IMR-90 (cell line): ENCODE measurements around the gene OGDHL. TPM values are rescaled to one million over a fixed set of nuclear protein-coding genes. Genes with fewer than 3 reads are reported as not detected.

Source experiments
- ATAC-seq: fragments of 200-7000 bp; cut with Tn5 transposase; 2 replicates; pipeline ENCODE4 v1.9.1; 2020; ENCODE audit warnings: low read depth, mild to moderate bottlenecking, moderate library complexity
- BruUV-seq: library from RNA; stranded (reverse); fragments of 400-500 nt; replicated peaks from 2 replicates; lab custom pipeline; 2021; lab: Mats Ljungman, UMichigan
- CTCF ChIA-PET: fragments of 300-600 bp; formaldehyde crosslinking; extraction: SDS; loops from one replicate; lab custom pipeline; 2021; ENCODE audit warnings: antibody characterized with exemption; lab: Yijun Ruan, JAX
- POLR2A ChIA-PET: fragments of 300-600 bp; sonication (Branson Sonifier 250); formaldehyde crosslinking; loops from one replicate; lab custom pipeline; 2022; ENCODE audit warnings: antibody characterized with exemption; ENCODE audit not compliant: unreplicated experiment; lab: Charles Lee
- DNase-seq: peaks from one replicate; pipeline ENCODE4 v3.0.0; 2013
- H2AFZ ChIP-seq: replicated peaks from 2 replicates; pipeline ENCODE3; 2013; ENCODE audit warnings: low read length, mild to moderate bottlenecking; ENCODE audit not compliant: poor library complexity
- H2AK5ac ChIP-seq: 2 replicates; pipeline ENCODE4 v1.6.1; 2013; ENCODE audit warnings: low read depth, low read length, inconsistent platforms
- H2AK9ac ChIP-seq: replicated peaks from 2 replicates; pipeline ENCODE3; 2013; ENCODE audit warnings: mild to moderate bottlenecking, low read depth, low read length, moderate library complexity; ENCODE audit not compliant: poor library complexity
- H2BK120ac ChIP-seq: 2 replicates; pipeline ENCODE4 v1.6.1; 2013; ENCODE audit warnings: low read depth, low read length, inconsistent platforms
- H2BK15ac ChIP-seq: 3 replicates; pipeline ENCODE4 v1.6.1; 2013; ENCODE audit warnings: low read depth, low read length, inconsistent platforms
- H2BK20ac ChIP-seq: 2 replicates; pipeline ENCODE4 v1.6.1; 2013; ENCODE audit warnings: low read depth, mild to moderate bottlenecking, inconsistent platforms, low read length, moderate library complexity
- H2BK5ac ChIP-seq: 2 replicates; pipeline ENCODE4 v1.6.1; 2013; ENCODE audit warnings: mild to moderate bottlenecking, low read depth, low read length, inconsistent platforms; ENCODE audit not compliant: poor library complexity, severe bottlenecking
- H3K14ac ChIP-seq: replicated peaks from 2 replicates; pipeline ENCODE4 v1.6.1; 2013; ENCODE audit warnings: low read depth, low read length, inconsistent platforms
- H3K18ac ChIP-seq: 2 replicates; pipeline ENCODE4 v1.6.1; 2013; ENCODE audit warnings: low read depth, low read length, control low read depth
- H3K23ac ChIP-seq: 2 replicates; pipeline ENCODE4 v1.6.1; 2013; ENCODE audit warnings: low read depth, low read length, inconsistent platforms
- H3K27ac ChIP-seq: 2 replicates; pipeline ENCODE4 v1.5.1; 2013; ENCODE audit warnings: mild to moderate bottlenecking, control low read depth, low read length; ENCODE audit not compliant: insufficient read depth
- H3K27me3 ChIP-seq: 2 replicates; pipeline ENCODE4 v1.6.1; 2013; ENCODE audit warnings: low read length; ENCODE audit not compliant: control insufficient read depth, insufficient read depth
- H3K36me3 ChIP-seq: 2 replicates; pipeline ENCODE4 v1.6.1; 2013; ENCODE audit warnings: low read length, mixed read lengths; ENCODE audit not compliant: control insufficient read depth, insufficient read depth
- H3K4ac ChIP-seq: 2 replicates; pipeline ENCODE4 v1.6.1; 2013; ENCODE audit warnings: low read depth, low read length, inconsistent platforms
- H3K4me1 ChIP-seq: 2 replicates; pipeline ENCODE4 v1.6.1; 2013; ENCODE audit warnings: low read length, mixed read lengths; ENCODE audit not compliant: control insufficient read depth, insufficient read depth
- H3K4me2 ChIP-seq: 2 replicates; pipeline ENCODE4 v1.6.1; 2013; ENCODE audit warnings: low read depth, mild to moderate bottlenecking, control low read depth, low read length, moderate library complexity
- H3K4me3 ChIP-seq: 2 replicates; pipeline ENCODE4 v1.5.1; 2013; ENCODE audit warnings: low read depth, mild to moderate bottlenecking, control low read depth, low read length, moderate library complexity; ENCODE audit not compliant: insufficient read depth
- H3K56ac ChIP-seq: 2 replicates; pipeline ENCODE4 v1.6.1; 2013; ENCODE audit warnings: low read length, inconsistent platforms; ENCODE audit not compliant: insufficient read depth; ENCODE audit errors: extremely low read depth
- H3K79me1 ChIP-seq, 2 experiments: 2 replicates each; pipeline ENCODE4 v1.6.1; 2013; ENCODE audit warnings: low read length in 2 of 2, inconsistent platforms in 1 of 2, low read depth in 1 of 2
- H3K9ac ChIP-seq: 2 replicates; pipeline ENCODE4 v1.6.1; 2013; ENCODE audit warnings: low read depth, low read length, control low read depth
- H3K9me1 ChIP-seq: 2 replicates; pipeline ENCODE4 v1.6.1; 2013; ENCODE audit warnings: low read length, inconsistent platforms; ENCODE audit not compliant: insufficient read depth
- H3K9me3 ChIP-seq: 2 replicates; pipeline ENCODE4 v1.6.1; 2013; ENCODE audit warnings: low read length; ENCODE audit not compliant: control insufficient read depth, insufficient read depth
- H4K20me1 ChIP-seq: 2 replicates; pipeline ENCODE4 v1.6.1; 2013; ENCODE audit warnings: low read length, inconsistent platforms; ENCODE audit not compliant: insufficient read depth
- H4K5ac ChIP-seq: 2 replicates; pipeline ENCODE4 v1.6.1; 2013; ENCODE audit warnings: mild to moderate bottlenecking, low read depth, low read length, control low read depth
- H4K8ac ChIP-seq, 2 experiments: 2 replicates each; pipeline ENCODE4 v1.6.1; 2013; ENCODE audit warnings: low read depth in 2 of 2, low read length in 2 of 2, control low read depth in 1 of 2, inconsistent platforms in 1 of 2
- H4K91ac ChIP-seq: 2 replicates; pipeline ENCODE4 v1.6.1; 2013; ENCODE audit warnings: low read depth, low read length, inconsistent platforms; ENCODE audit not compliant: insufficient read depth
- BHLHE40 ChIP-seq: fragments of 150-350 bp; IDR thresholded peaks from 2 replicates; pipeline ENCODE4 v1.6.1; 2016; ENCODE audit warnings: mild to moderate bottlenecking, low read depth, low read length
- CEBPB ChIP-seq: IDR thresholded peaks from 2 replicates; pipeline ENCODE4 v1.6.1; 2012; ENCODE audit warnings: low read depth, low read length, improper control_type of control experiment
- CHD1 ChIP-seq: IDR thresholded peaks from 2 replicates; pipeline ENCODE4 v1.6.1; 2012; ENCODE audit warnings: low read depth, low read length, improper control_type of control experiment
- FOS ChIP-seq: fragments of 150-350 bp; IDR thresholded peaks from 2 replicates; pipeline ENCODE4 v1.6.1; 2016; ENCODE audit warnings: low read depth, low read length
- MAFK ChIP-seq: IDR thresholded peaks from 2 replicates; pipeline ENCODE4 v1.6.1; 2012; ENCODE audit warnings: low read depth, low read length, improper control_type of control experiment
- MAZ ChIP-seq: IDR thresholded peaks from 2 replicates; pipeline ENCODE4 v1.6.1; 2012; ENCODE audit warnings: low read depth, mild to moderate bottlenecking, low read length, improper control_type of control experiment, moderate library complexity, borderline replicate concordance
- MXI1 ChIP-seq: IDR thresholded peaks from 2 replicates; pipeline ENCODE4 v1.6.1; 2012; ENCODE audit warnings: low read depth, mild to moderate bottlenecking, low read length, moderate library complexity, borderline replicate concordance
- NFE2L2 ChIP-seq: fragments of 150-350 bp; IDR thresholded peaks from 2 replicates; pipeline ENCODE4 v1.6.1; 2016; ENCODE audit warnings: low read depth, mild to moderate bottlenecking, low read length
- POLR2A ChIP-seq: IDR thresholded peaks from 2 replicates; pipeline ENCODE4 v1.6.1; 2012; ENCODE audit warnings: mild to moderate bottlenecking, low read depth, low read length
- RAD21 ChIP-seq: IDR thresholded peaks from 2 replicates; pipeline ENCODE4 v1.6.1; 2012; ENCODE audit warnings: low read length, improper control_type of control experiment
- RCOR1 ChIP-seq: IDR thresholded peaks from 2 replicates; pipeline ENCODE4 v1.6.1; 2012; ENCODE audit warnings: mild to moderate bottlenecking, low read length, improper control_type of control experiment; ENCODE audit not compliant: insufficient replicate concordance
- SMC3 ChIP-seq: fragments of 150-350 bp; IDR thresholded peaks from 2 replicates; pipeline ENCODE4 v1.6.1; 2016; ENCODE audit warnings: low read depth, mild to moderate bottlenecking, antibody characterized with exemption, low read length, moderate library complexity
- whole genome bisulfite sequencing, 2 experiments: methylation state at CpG; one replicate each; pipeline versions ENCODE4 v1.1.5 to v1.1.7; 2013; ENCODE audit warnings: missing lambda C conversion rate in 2 of 2; ENCODE audit not compliant: insufficient read length in 1 of 2; ENCODE audit errors: extremely low coverage in 2 of 2; 5-methylcytosine and 5-hydroxymethylcytosine counted together
- dilution Hi-C: fragments of 300-500 bp; cut with HindIII; formaldehyde crosslinking; loops from one replicate; pipeline ENCODE4 v1.14.3; 2018; ENCODE audit warnings: low sequenced_read_pairs; ENCODE audit not compliant: unreplicated experiment
- in situ Hi-C: fragments of 300-500 bp; cut with MboI; formaldehyde crosslinking; loops from 3 replicates; pipeline ENCODE4 v1.14.3; 2019; ENCODE audit warnings: low sequenced_read_pairs, inconsistent platforms, mixed read lengths
- intact Hi-C: fragments of 100-400 bp; cut with micrococcal nuclease; formaldehyde crosslinking; loops from 2 replicates; pipeline ENCODE4 v1.10.0; 2022
- polyA plus RNA-seq, 3 experiments: library from polyadenylated mRNA; depleted of rRNA; stranded (reverse); fragments of >200 nt; gene quantifications; 2 replicates each; pipeline ENCODE4 v1.2.3, GENCODE V29; 2012; ENCODE audit warnings: low replicate concordance in 1 of 3
- total RNA-seq: library from RNA; depleted of rRNA; stranded (reverse); fragments of >200 nt; gene quantifications from 2 replicates; pipeline ENCODE4 v1.2.3, GENCODE V29; 2012
- TF ChIP-seq, protein P1 (sequence below): conservative IDR thresholded peaks from 2 replicates; pipeline ENCODE4 v1.5.1; 2012; ENCODE audit warnings: mild to moderate bottlenecking, low read depth, low read length, improper control_type of control experiment
- TF ChIP-seq, protein P2 (sequence below): fragments of 150-350 bp; IDR thresholded peaks from 2 replicates; pipeline ENCODE4 v1.6.1; 2016; ENCODE audit warnings: low read depth, mild to moderate bottlenecking, low read length, moderate library complexity, borderline replicate concordance
- TF ChIP-seq, protein P3 (sequence below): fragments of 150-350 bp; IDR thresholded peaks from 2 replicates; pipeline ENCODE4 v1.6.1; 2017; ENCODE audit warnings: mild to moderate bottlenecking, antibody characterized with exemption, low read length, low read depth

The OGDHL gene
- total and polyA plus RNA-seq, 2 of the 4 experiments (the other 2 are of a cell fraction) = 0.18 to 0.27 TPM

DNA sequence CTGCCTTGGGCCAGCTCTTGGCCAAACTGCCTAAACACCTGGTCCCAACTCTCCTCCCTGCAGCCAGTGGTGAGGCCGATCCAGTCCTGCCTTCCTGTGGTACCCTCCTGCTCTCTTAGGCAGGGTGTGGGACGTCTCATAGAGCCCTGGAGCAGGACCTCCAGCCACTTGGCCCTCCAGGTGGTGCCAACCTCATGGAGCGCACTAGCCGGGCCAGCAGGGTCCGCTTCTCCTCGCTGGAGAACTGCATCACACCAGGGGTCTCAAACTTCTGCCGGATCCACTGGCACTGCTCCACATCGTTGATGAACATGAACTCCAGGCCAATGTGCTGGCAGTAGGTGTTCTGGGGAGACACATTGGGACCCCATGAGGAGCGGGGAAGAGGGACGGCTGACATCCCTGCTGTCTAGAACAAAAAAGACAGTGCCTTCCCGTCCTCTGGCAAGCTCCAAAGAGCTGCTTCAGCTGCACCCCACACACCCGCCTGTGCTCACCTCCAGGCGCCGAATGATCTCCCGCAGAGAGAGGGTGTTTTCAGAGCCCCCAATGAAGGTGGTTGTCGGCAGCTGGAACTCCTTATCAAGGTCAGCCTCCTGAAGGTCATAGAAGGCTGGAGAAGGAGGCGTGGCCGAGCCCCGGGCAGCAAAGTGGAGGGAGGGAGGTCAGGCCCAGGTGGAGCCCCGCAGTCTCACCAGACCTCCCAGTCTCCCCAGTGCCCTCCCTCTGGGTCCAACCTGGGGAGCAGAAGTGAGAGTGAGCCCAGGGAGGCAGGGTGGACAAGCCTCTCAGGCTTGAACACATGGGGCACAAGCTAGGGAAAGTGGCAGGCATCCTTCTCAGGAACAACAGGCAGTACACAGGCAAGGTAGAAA lies 10.2 kb downstream of the OGDHL start:
- BruUV-seq = no TSS peak
- no peak overlapping the region for H2AK5ac ChIP-seq
- DNase-seq = no peak
- intact Hi-C loops = no loop called here
- H4K5ac ChIP-seq = no peak overlapping the region
- ChIA-PET CTCF (no interaction called here), POLR2A (no interaction called here)
- H2AK9ac ChIP-seq = no peak overlapping the region
- no peaks in the 10 kb centered on the region for H3K36me3 ChIP-seq
- H3K23ac ChIP-seq = no peak overlapping the region
- H3K56ac ChIP-seq = no peak overlapping the region
- no peaks in the 10 kb centered on the region for H3K79me1 ChIP-seq
- no peak overlapping the region for H2BK15ac ChIP-seq
- no peak overlapping the region for H3K4me2 ChIP-seq
- no peak overlapping the region for H2BK5ac ChIP-seq
- H3K9ac ChIP-seq = no peak overlapping the region
- H3K9me1 ChIP-seq = no peaks in the 10 kb centered on the region
- no peak overlapping the region for H2BK120ac ChIP-seq
- no peak for TF ChIP-seq FOS
- TF ChIP-seq RCOR1 = no peak
- TF ChIP-seq, protein P1, sequence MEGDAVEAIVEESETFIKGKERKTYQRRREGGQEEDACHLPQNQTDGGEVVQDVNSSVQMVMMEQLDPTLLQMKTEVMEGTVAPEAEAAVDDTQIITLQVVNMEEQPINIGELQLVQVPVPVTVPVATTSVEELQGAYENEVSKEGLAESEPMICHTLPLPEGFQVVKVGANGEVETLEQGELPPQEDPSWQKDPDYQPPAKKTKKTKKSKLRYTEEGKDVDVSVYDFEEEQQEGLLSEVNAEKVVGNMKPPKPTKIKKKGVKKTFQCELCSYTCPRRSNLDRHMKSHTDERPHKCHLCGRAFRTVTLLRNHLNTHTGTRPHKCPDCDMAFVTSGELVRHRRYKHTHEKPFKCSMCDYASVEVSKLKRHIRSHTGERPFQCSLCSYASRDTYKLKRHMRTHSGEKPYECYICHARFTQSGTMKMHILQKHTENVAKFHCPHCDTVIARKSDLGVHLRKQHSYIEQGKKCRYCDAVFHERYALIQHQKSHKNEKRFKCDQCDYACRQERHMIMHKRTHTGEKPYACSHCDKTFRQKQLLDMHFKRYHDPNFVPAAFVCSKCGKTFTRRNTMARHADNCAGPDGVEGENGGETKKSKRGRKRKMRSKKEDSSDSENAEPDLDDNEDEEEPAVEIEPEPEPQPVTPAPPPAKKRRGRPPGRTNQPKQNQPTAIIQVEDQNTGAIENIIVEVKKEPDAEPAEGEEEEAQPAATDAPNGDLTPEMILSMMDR = no peak
- TF ChIP-seq MXI1 = no peak
- no peak for TF ChIP-seq MAZ
- TF ChIP-seq SMC3 = no peak
- no peak for TF ChIP-seq RAD21
- TF ChIP-seq POLR2A = no peak
- no peak for TF ChIP-seq BHLHE40
- TF ChIP-seq, protein P2, sequence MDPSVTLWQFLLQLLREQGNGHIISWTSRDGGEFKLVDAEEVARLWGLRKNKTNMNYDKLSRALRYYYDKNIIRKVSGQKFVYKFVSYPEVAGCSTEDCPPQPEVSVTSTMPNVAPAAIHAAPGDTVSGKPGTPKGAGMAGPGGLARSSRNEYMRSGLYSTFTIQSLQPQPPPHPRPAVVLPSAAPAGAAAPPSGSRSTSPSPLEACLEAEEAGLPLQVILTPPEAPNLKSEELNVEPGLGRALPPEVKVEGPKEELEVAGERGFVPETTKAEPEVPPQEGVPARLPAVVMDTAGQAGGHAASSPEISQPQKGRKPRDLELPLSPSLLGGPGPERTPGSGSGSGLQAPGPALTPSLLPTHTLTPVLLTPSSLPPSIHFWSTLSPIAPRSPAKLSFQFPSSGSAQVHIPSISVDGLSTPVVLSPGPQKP = no peak
- TF ChIP-seq, protein P3, sequence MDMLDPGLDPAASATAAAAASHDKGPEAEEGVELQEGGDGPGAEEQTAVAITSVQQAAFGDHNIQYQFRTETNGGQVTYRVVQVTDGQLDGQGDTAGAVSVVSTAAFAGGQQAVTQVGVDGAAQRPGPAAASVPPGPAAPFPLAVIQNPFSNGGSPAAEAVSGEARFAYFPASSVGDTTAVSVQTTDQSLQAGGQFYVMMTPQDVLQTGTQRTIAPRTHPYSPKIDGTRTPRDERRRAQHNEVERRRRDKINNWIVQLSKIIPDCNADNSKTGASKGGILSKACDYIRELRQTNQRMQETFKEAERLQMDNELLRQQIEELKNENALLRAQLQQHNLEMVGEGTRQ = no peak
- TF ChIP-seq CEBPB = no peak
- TF ChIP-seq NFE2L2 = no peak
- TF ChIP-seq CHD1 = no peak
- TF ChIP-seq MAFK = no peak
- H4K8ac ChIP-seq = no peak overlapping the region
- in situ Hi-C loops = no loop called here
- H3K27me3 ChIP-seq = peaks cover 9% of the 10 kb centered on the region
- H2BK20ac ChIP-seq = no peak overlapping the region
- WGBS, 2 experiments = 64% methylated on average over 5 of the region's 20 CpGs; no CpG with 5 or more reads in 1 of the 2 experiments
- no peak overlapping the region for H3K4me3 ChIP-seq
- no peak overlapping the region for H4K91ac ChIP-seq
- no peaks in the 10 kb centered on the region for H3K4me1 ChIP-seq
- no peaks in the 10 kb centered on the region for H3K9me3 ChIP-seq
- no peaks in the 10 kb centered on the region for H4K20me1 ChIP-seq
- dilution Hi-C loops = no loop called here
- no peak overlapping the region for H3K18ac ChIP-seq
- ATAC-seq = no peak
- H3K14ac ChIP-seq = no peak overlapping the region
- H3K27ac ChIP-seq = no peak overlapping the region
- no peak overlapping the region for H3K4ac ChIP-seq
- H2AFZ ChIP-seq = no peak overlapping the region
